Gastroesophageal sphincter (tissue), 3 donors: ENCODE measurements around the gene GUCD1.

ENCODE experiments used
- POLR2AphosphoS5 ChIP-seq: sonication (generic); formaldehyde crosslinking; IDR thresholded peaks from one replicate; pipeline ENCODE4 v1.6.1; 2017; ENCODE audit warnings: antibody characterized with exemption
- TF ChIP-seq, protein P1 (sequence below), 4 experiments: fragments of 200-600 bp in 2 of 4; fragments of 450-650 bp in 2 of 4; sonication (generic) in 1 of 4; IDR thresholded peaks; one replicate each; pipeline ENCODE4 v1.5.1; 2017 to 2019; ENCODE audit warnings: antibody characterized with exemption in 4 of 4, mild to moderate bottlenecking in 2 of 4, moderate library complexity in 2 of 4

DNA sequence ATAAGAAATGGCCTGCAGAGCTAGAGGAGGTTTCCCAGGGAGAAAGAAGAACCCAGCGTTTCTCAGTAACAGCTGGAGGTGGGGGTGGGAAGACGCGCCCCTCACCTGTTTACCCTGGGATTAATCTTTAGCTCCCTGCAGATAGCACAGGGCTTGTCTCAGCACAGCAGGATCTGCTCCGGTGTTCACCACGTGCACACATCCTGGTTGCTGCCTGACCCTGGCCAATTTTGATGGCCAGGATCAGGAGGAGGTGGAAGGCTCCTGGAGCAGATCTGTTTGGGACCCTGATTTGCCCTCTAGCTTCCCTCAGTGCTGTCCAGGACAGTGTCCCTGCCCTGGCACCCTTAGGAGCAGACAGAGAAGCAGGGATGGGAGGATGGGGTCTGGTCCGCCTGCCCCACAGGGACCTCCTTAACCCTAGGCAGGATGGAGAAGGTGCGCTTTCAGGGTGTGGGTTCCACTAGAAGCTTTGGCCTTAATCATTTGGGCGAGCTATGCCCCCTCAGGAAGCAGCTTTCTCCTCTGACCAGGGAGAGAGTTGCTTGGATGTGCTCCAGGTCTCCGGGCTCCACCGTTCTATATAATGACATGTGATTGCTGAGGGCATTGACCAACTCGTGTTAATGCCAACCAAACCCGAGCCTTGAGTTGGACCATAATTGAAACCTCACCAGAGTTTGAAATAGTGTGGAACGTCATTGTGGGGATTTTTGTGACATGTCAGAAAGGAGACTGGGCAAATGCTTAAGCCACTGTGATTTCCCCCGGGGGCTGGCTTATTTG lies 40.5 kb downstream of the GUCD1 start:
- TF ChIP-seq POLR2AphosphoS5: no peak
- TF ChIP-seq, protein P1, sequence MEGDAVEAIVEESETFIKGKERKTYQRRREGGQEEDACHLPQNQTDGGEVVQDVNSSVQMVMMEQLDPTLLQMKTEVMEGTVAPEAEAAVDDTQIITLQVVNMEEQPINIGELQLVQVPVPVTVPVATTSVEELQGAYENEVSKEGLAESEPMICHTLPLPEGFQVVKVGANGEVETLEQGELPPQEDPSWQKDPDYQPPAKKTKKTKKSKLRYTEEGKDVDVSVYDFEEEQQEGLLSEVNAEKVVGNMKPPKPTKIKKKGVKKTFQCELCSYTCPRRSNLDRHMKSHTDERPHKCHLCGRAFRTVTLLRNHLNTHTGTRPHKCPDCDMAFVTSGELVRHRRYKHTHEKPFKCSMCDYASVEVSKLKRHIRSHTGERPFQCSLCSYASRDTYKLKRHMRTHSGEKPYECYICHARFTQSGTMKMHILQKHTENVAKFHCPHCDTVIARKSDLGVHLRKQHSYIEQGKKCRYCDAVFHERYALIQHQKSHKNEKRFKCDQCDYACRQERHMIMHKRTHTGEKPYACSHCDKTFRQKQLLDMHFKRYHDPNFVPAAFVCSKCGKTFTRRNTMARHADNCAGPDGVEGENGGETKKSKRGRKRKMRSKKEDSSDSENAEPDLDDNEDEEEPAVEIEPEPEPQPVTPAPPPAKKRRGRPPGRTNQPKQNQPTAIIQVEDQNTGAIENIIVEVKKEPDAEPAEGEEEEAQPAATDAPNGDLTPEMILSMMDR (IDR thresholded peaks at IDR 0.05): no peak
